K562 (cell line): ENCODE measurements around the gene CYB561A3. TPM values are rescaled to one million over a fixed set of nuclear protein-coding genes. Genes with fewer than 3 reads are reported as not detected.
A peak's percentile ranks its signal among the peaks of the same experiment; 100 is the strongest.

ENCODE experiments used
- ARID2 ChIP-seq: fragments of 450-650 bp; IDR thresholded peaks from 2 replicates; pipeline ENCODE4 v1.6.1; 2017; ENCODE audit warnings: antibody characterized with exemption, mild to moderate bottlenecking
- CREM ChIP-seq: IDR thresholded peaks from 2 replicates; pipeline ENCODE4 v1.6.1; 2014; ENCODE audit warnings: antibody characterized with exemption, low read depth
- FOXA1 ChIP-seq: fragments of 450-650 bp; IDR thresholded peaks from 2 replicates; pipeline ENCODE4 v1.6.1; 2016; ENCODE audit warnings: mild to moderate bottlenecking, borderline replicate concordance
- HNRNPL ChIP-seq: fragments of 200-400 bp; formaldehyde crosslinking; IDR thresholded peaks from 2 replicates; pipeline ENCODE4 v1.6.1; 2017; ENCODE audit warnings: low read depth, mild to moderate bottlenecking, low read length
- KLF13 ChIP-seq: fragments of 450-650 bp; IDR thresholded peaks from 2 replicates; pipeline ENCODE4 v1.6.1; 2016; ENCODE audit warnings: missing genetic modification characterization, low read depth, mild to moderate bottlenecking, missing compliant biosample characterization, moderate library complexity, borderline replicate concordance
- PHB2 ChIP-seq: fragments of 450-650 bp; IDR thresholded peaks from 2 replicates; pipeline ENCODE4 v1.6.1; 2017; ENCODE audit warnings: low read depth
- POLR2AphosphoS2 ChIP-seq: IDR thresholded peaks from 2 replicates; pipeline ENCODE4 v1.6.1; 2012; ENCODE audit warnings: low read length, improper control_type of control experiment
- SLC30A9 ChIP-seq: fragments of 250-450 bp; sonication (Bioruptor Pico); IDR thresholded peaks from 2 replicates; pipeline ENCODE4 v1.8.0; 2022; ENCODE audit warnings: mild to moderate bottlenecking, moderate library complexity
- ZNF175 ChIP-seq: fragments of 200-800 bp; sonication (Bioruptor generic); IDR thresholded peaks from 2 replicates; pipeline ENCODE4 v1.6.1; 2016; ENCODE audit warnings: low read depth, mild to moderate bottlenecking, missing genetic modification characterization, missing compliant biosample characterization
- ZNF436 ChIP-seq: fragments of 250-450, 450-650 bp; sonication (Bioruptor Pico); formaldehyde crosslinking; IDR thresholded peaks from 2 replicates; pipeline ENCODE4 v1.7.0; 2020; ENCODE audit warnings: mild to moderate bottlenecking
- polyA plus RNA-seq, 8 experiments: library from polyadenylated mRNA; depleted of rRNA in 4 of 8; stranded (reverse) in 5 of 8; unstranded in 3 of 8; fragments of >200 nt; fragmentation: Nextera tagmentation in 2 of 8; fragmentation: Illumina TruSeq in 1 of 8; extraction: Ambion mirVana in 2 of 8; extraction: Trizol in 1 of 8; gene quantifications; 2 replicates each; pipeline versions ENCODE4 v1.2.1 to v1.2.3, GENCODE V29; 2011 to 2014; ENCODE audit warnings: inconsistent platforms in 1 of 8, missing spikeins in 1 of 8
- total RNA-seq, 7 experiments: library from RNA; depleted of rRNA in 6 of 7; stranded (reverse); fragments of >200 nt in 6 of 7; fragmentation: Illumina TruSeq in 2 of 7; extraction: Trizol in 2 of 7; gene quantifications; 2 replicates each; pipeline versions ENCODE4 v1.2.1 to v1.2.3, GENCODE V29; 2011 to 2021; ENCODE audit warnings: low replicate concordance in 1 of 7
- TF ChIP-seq, protein P1 (sequence below): sonication (generic); formaldehyde crosslinking; IDR thresholded peaks from 2 replicates; pipeline ENCODE4 v1.8.1; 2023; ENCODE audit warnings: mild to moderate bottlenecking, missing genetic modification reagents
- TF ChIP-seq, protein P2 (sequence below), 2 experiments: IDR thresholded peaks; 2 replicates each; pipeline ENCODE4 v1.6.1; 2011; ENCODE audit warnings: borderline replicate concordance in 1 of 2, control low read depth in 1 of 2, low read depth in 1 of 2, low read length in 1 of 2, mild to moderate bottlenecking in 1 of 2, mixed read lengths in 1 of 2, moderate library complexity in 1 of 2; ENCODE audit not compliant: insufficient read depth in 1 of 2, insufficient read length in 1 of 2, poor library complexity in 1 of 2, severe bottlenecking in 1 of 2; ENCODE audit errors: extremely low read depth in 1 of 2
- TF ChIP-seq, protein P3 (sequence below), 2 experiments: fragments of 450-650 bp; formaldehyde crosslinking in 1 of 2; IDR thresholded peaks; 2 replicates each; pipeline versions ENCODE4 v1.4.0 to v1.6.1; 2014 to 2020; ENCODE audit warnings: mild to moderate bottlenecking in 2 of 2, borderline replicate concordance in 1 of 2, low read depth in 1 of 2
- TF ChIP-seq, protein P4 (sequence below): sonication (generic); formaldehyde crosslinking; IDR thresholded peaks from 2 replicates; pipeline ENCODE4 v1.8.0; 2022; ENCODE audit warnings: mild to moderate bottlenecking, low read depth, missing genetic modification reagents

The CYB561A3 gene
- total and polyA plus RNA-seq, 9 of the 15 experiments (the other 6 are each of a cell fraction or from before 2014, with no cell fraction given): 29.2 to 78.9 (median 37.9) TPM

DNA sequence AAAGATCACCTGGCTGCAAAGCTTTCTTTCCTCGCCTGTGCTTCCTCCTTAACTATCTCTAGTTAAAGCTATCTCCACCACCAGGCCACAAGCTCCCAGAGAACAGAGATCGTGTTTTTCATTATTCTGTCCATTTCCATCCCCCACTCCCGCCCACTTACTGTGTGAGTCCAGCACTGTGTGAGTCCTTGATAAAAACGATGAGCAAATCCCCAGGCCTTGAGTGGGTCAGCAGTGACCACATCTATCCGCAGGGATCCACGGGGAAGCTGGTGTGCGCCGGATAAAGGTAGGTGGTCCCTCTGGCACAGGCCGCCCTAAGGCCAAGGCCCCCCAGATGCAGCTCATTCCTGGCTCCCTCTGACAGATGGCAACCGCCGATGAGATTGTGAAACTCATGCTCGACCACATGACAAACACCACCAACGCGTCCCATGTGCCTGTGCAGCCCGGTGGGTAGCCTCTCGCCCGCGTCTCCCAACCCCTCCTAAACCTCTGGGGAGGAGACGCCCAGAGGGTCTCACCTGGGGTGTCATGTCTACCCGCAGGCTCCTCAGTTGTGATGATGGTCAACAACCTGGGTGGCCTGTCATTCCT is 19.4 kb downstream of the CYB561A3 start (continued):
- TF ChIP-seq, protein P1, sequence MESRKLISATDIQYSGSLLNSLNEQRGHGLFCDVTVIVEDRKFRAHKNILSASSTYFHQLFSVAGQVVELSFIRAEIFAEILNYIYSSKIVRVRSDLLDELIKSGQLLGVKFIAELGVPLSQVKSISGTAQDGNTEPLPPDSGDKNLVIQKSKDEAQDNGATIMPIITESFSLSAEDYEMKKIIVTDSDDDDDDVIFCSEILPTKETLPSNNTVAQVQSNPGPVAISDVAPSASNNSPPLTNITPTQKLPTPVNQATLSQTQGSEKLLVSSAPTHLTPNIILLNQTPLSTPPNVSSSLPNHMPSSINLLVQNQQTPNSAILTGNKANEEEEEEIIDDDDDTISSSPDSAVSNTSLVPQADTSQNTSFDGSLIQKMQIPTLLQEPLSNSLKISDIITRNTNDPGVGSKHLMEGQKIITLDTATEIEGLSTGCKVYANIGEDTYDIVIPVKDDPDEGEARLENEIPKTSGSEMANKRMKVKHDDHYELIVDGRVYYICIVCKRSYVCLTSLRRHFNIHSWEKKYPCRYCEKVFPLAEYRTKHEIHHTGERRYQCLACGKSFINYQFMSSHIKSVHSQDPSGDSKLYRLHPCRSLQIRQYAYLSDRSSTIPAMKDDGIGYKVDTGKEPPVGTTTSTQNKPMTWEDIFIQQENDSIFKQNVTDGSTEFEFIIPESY (CRISPR knock-in tag): 0 out of 2 replicates have a peak, but pooled peaks have one; percentile 14
- TF ChIP-seq, protein P2, sequence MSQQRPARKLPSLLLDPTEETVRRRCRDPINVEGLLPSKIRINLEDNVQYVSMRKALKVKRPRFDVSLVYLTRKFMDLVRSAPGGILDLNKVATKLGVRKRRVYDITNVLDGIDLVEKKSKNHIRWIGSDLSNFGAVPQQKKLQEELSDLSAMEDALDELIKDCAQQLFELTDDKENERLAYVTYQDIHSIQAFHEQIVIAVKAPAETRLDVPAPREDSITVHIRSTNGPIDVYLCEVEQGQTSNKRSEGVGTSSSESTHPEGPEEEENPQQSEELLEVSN (IDR thresholded peaks at IDR 0.05; ENCODE audit: borderline replicate concordance in 1 of 2, extremely low read depth in 1 of 2, insufficient read depth in 1 of 2, insufficient read length in 1 of 2, low read depth in 1 of 2, low read length in 1 of 2, poor library complexity in 1 of 2, severe bottlenecking in 1 of 2): peak in 1 of 2 experiments; percentile 51
- TF ChIP-seq, protein P3, sequence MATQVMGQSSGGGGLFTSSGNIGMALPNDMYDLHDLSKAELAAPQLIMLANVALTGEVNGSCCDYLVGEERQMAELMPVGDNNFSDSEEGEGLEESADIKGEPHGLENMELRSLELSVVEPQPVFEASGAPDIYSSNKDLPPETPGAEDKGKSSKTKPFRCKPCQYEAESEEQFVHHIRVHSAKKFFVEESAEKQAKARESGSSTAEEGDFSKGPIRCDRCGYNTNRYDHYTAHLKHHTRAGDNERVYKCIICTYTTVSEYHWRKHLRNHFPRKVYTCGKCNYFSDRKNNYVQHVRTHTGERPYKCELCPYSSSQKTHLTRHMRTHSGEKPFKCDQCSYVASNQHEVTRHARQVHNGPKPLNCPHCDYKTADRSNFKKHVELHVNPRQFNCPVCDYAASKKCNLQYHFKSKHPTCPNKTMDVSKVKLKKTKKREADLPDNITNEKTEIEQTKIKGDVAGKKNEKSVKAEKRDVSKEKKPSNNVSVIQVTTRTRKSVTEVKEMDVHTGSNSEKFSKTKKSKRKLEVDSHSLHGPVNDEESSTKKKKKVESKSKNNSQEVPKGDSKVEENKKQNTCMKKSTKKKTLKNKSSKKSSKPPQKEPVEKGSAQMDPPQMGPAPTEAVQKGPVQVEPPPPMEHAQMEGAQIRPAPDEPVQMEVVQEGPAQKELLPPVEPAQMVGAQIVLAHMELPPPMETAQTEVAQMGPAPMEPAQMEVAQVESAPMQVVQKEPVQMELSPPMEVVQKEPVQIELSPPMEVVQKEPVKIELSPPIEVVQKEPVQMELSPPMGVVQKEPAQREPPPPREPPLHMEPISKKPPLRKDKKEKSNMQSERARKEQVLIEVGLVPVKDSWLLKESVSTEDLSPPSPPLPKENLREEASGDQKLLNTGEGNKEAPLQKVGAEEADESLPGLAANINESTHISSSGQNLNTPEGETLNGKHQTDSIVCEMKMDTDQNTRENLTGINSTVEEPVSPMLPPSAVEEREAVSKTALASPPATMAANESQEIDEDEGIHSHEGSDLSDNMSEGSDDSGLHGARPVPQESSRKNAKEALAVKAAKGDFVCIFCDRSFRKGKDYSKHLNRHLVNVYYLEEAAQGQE (IDR thresholded peaks at IDR 0.05; ENCODE audit: borderline replicate concordance): peak; percentile 34
- TF ChIP-seq, protein P3 (CRISPR knock-in tag; IDR thresholded peaks at IDR 0.05; ENCODE audit: low read depth): no peak
- TF ChIP-seq PHB2 (peak; percentile 63; the same call in 1 of the 2 replicates), CREM (peak; percentile 69; the same call in 1 of the 2 replicates), ZNF175 (no peak), HNRNPL (no peak), SLC30A9 (CRISPR knock-in tag) (no peak), KLF13 (peak; percentile 70; the same call in 1 of the 2 replicates), POLR2AphosphoS2 (no peak), FOXA1 (no peak), ZNF436 (no peak), ARID2 (no peak)
- TF ChIP-seq, protein P4, sequence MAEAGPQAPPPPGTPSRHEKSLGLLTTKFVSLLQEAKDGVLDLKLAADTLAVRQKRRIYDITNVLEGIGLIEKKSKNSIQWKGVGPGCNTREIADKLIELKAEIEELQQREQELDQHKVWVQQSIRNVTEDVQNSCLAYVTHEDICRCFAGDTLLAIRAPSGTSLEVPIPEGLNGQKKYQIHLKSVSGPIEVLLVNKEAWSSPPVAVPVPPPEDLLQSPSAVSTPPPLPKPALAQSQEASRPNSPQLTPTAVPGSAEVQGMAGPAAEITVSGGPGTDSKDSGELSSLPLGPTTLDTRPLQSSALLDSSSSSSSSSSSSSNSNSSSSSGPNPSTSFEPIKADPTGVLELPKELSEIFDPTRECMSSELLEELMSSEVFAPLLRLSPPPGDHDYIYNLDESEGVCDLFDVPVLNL (CRISPR knock-in tag): no peak
